ENCODE data around the gene COBL. TPM values are rescaled to one million over a fixed set of nuclear protein-coding genes. Genes with fewer than 3 reads are reported as not detected.

COBL gene
- total RNA-seq, 2 donors from 2014 or later, result 1.4 to 1.6 TPM

DNA sequence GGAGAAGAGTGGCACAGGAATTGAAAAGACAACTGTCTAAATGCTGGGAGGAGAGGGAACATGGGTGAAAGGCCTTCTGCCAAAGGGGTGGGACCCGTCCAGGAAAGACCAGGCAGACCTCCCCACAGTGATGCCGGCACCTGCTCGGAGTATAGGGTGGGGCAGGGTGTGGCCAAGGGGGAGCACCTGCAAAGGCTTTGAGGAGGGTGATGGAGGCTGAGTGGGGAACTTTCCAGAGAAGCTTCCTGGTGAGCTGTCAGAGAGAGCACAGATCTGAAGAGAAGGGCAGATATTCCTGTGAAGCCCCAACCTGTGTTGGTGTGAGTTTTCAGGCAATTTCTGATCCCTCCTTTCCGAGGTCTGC lies 270.5 kb downstream of the COBL start:
- no peaks in the 10 kb centered on the region for H3K9me3 ChIP-seq
- no peak overlapping the region for H3K4me3 ChIP-seq
- H3K27ac ChIP-seq, result no peak overlapping the region
- H3K27me3 ChIP-seq (replicated peaks; ENCODE audit: insufficient read depth), result no peaks in the 10 kb centered on the region
- DNase-seq (ENCODE audit: low spot score), result no peak
- ATAC-seq (ENCODE audit: insufficient number of reproducible peaks, low FRiP score, low read depth), result no peak
- H3K36me3 ChIP-seq, result no peaks in the 10 kb centered on the region
- TF ChIP-seq CTCF (IDR thresholded peaks at IDR 0.05), result no peak
- peaks cover 0 to 3% of the 10 kb centered on the region in 2 donors for H3K4me1 ChIP-seq (ENCODE audit: control insufficient read depth in 1 of 2, low read depth in 2 of 2)

- no peak for DNase-seq (ENCODE audit: low spot score)
- H3K9me3 ChIP-seq, result no peaks in the 10 kb centered on the region
- H3K4me1 ChIP-seq (ENCODE audit: control insufficient read depth in 1 of 2, low read depth in 2 of 2), result peaks cover 0 to 3% of the 10 kb centered on the region in 2 donors
- H3K27ac ChIP-seq, result no peak overlapping the region
- H3K36me3 ChIP-seq, result no peaks in the 10 kb centered on the region
- no peak for ATAC-seq (ENCODE audit: insufficient number of reproducible peaks, low FRiP score, low read depth)
- TF ChIP-seq CTCF (IDR thresholded peaks at IDR 0.05), result no peak
- H3K27me3 ChIP-seq (replicated peaks; ENCODE audit: insufficient read depth), result no peaks in the 10 kb centered on the region
- H3K4me3 ChIP-seq, result no peak overlapping the region
Measured at GRCh38 chr7:51045319-51046102, 271.1 kb downstream of the COBL start.

DNA sequence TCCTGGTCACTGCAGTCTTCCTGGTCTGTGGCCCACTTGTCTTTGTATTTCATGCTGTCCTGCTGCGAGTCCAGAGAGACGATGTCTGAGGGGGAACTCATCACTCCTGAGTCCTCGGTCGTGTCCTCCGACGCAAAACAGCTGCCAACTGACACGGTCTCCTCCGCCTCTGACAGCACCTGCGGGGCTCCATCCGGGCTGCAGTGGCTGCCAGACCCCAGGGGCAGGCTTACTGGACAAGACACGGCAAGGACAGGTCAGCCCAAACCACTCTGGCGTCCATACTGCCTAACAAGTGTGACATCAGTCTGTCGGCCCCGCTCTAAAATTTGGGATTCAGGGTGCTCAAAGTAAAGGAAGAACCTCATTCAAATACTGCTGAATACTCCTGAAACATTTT lies 273.1 kb downstream of the COBL start:
- DNase-seq (ENCODE audit: low spot score) (no peak), ATAC-seq (ENCODE audit: insufficient number of reproducible peaks, low FRiP score, low read depth) (no peak)
- Histone ChIP-seq H3K27me3 (replicated peaks; ENCODE audit: insufficient read depth) (no peaks in the 10 kb centered on the region), H3K27ac (no peak overlapping the region), H3K36me3 (no peaks in the 10 kb centered on the region), H3K4me3 (no peak overlapping the region), H3K9me3 (no peaks in the 10 kb centered on the region), H3K4me1 (ENCODE audit: control insufficient read depth in 1 of 2, low read depth in 2 of 2) (peaks cover 0 to 3% of the 10 kb centered on the region in 2 donors)
- TF ChIP-seq CTCF (IDR thresholded peaks at IDR 0.05), result no peak

GRCh38 chr7:51040787-51041186 lies 275.8 kb downstream of the COBL start:
- Histone ChIP-seq H3K9me3 (no peaks in the 10 kb centered on the region), H3K36me3 (no peaks in the 10 kb centered on the region), H3K4me3 (no peak overlapping the region), H3K27ac (no peak overlapping the region), H3K27me3 (replicated peaks; ENCODE audit: insufficient read depth) (no peaks in the 10 kb centered on the region), H3K4me1 (ENCODE audit: control insufficient read depth in 1 of 2, low read depth in 2 of 2) (peaks cover 0 to 3% of the 10 kb centered on the region in 2 donors)
- ATAC-seq (ENCODE audit: insufficient number of reproducible peaks, low FRiP score, low read depth) (no peak), DNase-seq (ENCODE audit: low spot score) (no peak)
- no peak for TF ChIP-seq CTCF (IDR thresholded peaks at IDR 0.05)

- TF ChIP-seq CTCF (IDR thresholded peaks at IDR 0.05), result no peak
- no peaks in the 10 kb centered on the region for H3K9me3 ChIP-seq
- DNase-seq (ENCODE audit: low spot score) (no peak), ATAC-seq (ENCODE audit: insufficient number of reproducible peaks, low FRiP score, low read depth) (no peak)
- H3K27me3 ChIP-seq (replicated peaks; ENCODE audit: insufficient read depth), result no peaks in the 10 kb centered on the region
- H3K36me3 ChIP-seq, result no peaks in the 10 kb centered on the region
- no peak overlapping the region for H3K4me3 ChIP-seq
- H3K27ac ChIP-seq, result no peak overlapping the region
- H3K4me1 ChIP-seq (ENCODE audit: control insufficient read depth in 1 of 2, low read depth in 2 of 2), result peaks cover 0 to 16% of the 10 kb centered on the region in 2 donors
Measured at GRCh38 chr7:51038573-51038972, 278.0 kb downstream of the COBL start.

Data from thoracic aorta (tissue), 2 donors.